Stimulated activated CD4-positive, alpha-beta T cell treated with anti-CD3 and anti-CD28 coated beads, Interleukin-4, amount 100 ng/mL, for 4 hours (primary cell): ENCODE results near the gene ERBB4.

Source experiments
- DNase-seq, 2 experiments: peaks; one replicate each; pipeline ENCODE4 v3.0.0-alpha.2; 2020

The ERBB4 gene

GRCh38 chr2:211367711-211368110, 1170.9 kb downstream of the ERBB4 start:
- no peak for DNase-seq

- DNase-seq = no peak
These were observed 1171.3 kb downstream of the ERBB4 start for GRCh38 chr2:211367293-211367692.

GRCh38 chr2:211364911-211365310, 1173.7 kb downstream of the ERBB4 start:
- DNase-seq = no peak

- DNase-seq = no peak
These were observed 1177.2 kb downstream of the ERBB4 start for GRCh38 chr2:211361383-211361782.

GRCh38 chr2:211359347-211359746, 1179.3 kb downstream of the ERBB4 start:
- DNase-seq = no peak

- no peak for DNase-seq
These were observed 1180.1 kb downstream of the ERBB4 start for GRCh38 chr2:211358504-211358903.

GRCh38 chr2:211354481-211354880, 1184.1 kb downstream of the ERBB4 start:
- no peak for DNase-seq

GRCh38 chr2:211351987-211352386, 1186.6 kb downstream of the ERBB4 start:
- DNase-seq = no peak

- no peak for DNase-seq
These were observed 1189.6 kb downstream of the ERBB4 start for GRCh38 chr2:211349031-211349430.

- no peak for DNase-seq
These were observed 1191.3 kb downstream of the ERBB4 start for GRCh38 chr2:211347328-211347727.

GRCh38 chr2:211344289-211344688, 1194.3 kb downstream of the ERBB4 start:
- no peak for DNase-seq

GRCh38 chr2:211333377-211333776, 1205.2 kb downstream of the ERBB4 start:
- DNase-seq = no peak

- DNase-seq = no peak
These were observed 1206.9 kb downstream of the ERBB4 start for GRCh38 chr2:211331736-211332135.

- no peak for DNase-seq
These were observed 1208.7 kb downstream of the ERBB4 start for GRCh38 chr2:211329882-211330281.

GRCh38 chr2:211329421-211329820, 1209.2 kb downstream of the ERBB4 start:
- DNase-seq = no peak

GRCh38 chr2:211328126-211328525, 1210.5 kb downstream of the ERBB4 start:
- no peak for DNase-seq
